HG03095 (cell line): ENCODE measurements around the gene CTSF.
"Not testable (repeated sequence)": the region's sequence is repeated elsewhere in the genome, so short reads cannot be mapped to it uniquely, and the experiment has no call there.

Experiments
- ATAC-seq: cut with Tn5 transposase; IDR thresholded peaks from one replicate; pipeline ENCODE4 v1.9.1; 2021; ENCODE audit warnings: moderate library complexity; ENCODE audit not compliant: unreplicated experiment

The CTSF gene

DNA sequence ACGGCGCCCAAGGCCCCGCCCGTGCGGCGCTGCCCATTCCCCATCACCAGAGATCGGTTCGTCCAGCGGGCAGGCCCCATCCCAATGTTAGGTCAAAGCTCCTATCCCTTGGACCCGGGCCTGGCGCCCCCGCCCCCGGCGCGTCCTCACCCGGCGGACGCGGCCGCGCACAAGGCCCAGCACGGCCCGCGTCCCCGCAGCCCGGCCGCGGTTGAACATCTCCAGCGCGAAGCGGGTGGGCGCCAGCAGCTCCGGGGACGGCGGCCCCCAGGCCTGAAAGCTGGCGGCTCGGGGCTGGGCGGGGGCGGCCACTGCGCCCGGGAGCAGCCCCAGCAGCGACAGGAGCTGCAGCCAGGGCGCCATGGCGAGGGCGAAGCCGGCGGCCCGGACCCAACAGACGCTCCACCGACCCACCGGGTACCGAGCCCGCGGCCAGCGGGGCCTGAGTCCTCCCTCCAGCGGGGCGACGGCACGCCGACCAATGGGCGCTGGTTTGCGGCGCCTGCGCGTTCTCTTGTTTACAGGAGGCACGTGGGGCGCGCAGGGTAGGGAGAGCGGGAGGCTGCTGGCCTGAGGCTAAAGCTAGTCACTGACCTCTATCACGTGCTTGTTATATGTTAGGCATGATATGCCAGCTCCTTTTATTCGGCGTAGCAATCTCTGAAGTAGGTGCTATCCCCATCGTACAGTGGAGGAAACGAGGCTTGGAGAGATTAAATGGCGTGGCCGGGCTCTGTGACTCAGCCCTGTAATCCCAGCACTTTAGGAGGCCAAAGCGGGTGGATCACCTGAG is at the start of gene CTSF:
Gene CTSF, minus strand, starts transcription at position 483 of the 793 bp plus-strand sequence. Its CDS starts 120 bp downstream, at position 363.
- ATAC-seq: no peak

DNA sequence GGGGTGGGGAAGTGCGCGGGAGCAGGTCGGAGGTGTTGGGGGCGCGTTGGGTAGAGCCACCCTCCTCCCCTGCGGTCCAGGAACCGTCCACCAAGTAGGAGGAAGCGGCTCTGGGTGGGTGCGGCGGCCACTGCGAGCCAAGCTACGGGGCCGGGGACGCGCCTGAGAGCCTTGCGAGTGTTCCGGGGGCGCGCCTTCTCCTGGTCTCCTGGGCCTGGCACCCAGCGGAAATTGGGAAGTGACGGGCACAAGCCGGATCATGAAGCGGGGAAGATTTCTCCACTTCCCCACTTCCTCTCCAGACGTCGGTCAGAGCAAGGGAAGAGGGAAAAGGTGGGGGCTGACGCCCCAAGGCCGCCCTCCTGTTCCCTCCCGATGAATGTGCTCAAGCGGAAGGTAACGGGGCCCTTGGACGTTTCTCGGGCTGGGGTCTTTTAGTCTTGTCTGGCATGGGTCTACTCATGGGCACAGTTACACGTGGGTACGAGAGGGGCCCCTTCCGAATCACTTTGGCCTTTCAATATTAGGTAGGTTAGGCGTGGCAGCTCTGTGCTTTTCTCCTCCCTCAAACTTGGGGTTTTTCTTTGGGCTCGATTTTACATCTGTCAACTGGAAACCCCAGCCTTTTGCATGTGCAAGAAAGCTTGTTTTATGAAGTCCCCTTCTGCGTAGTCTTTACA is 48.9 kb upstream of the CTSF start:
- ATAC-seq: no peak

DNA sequence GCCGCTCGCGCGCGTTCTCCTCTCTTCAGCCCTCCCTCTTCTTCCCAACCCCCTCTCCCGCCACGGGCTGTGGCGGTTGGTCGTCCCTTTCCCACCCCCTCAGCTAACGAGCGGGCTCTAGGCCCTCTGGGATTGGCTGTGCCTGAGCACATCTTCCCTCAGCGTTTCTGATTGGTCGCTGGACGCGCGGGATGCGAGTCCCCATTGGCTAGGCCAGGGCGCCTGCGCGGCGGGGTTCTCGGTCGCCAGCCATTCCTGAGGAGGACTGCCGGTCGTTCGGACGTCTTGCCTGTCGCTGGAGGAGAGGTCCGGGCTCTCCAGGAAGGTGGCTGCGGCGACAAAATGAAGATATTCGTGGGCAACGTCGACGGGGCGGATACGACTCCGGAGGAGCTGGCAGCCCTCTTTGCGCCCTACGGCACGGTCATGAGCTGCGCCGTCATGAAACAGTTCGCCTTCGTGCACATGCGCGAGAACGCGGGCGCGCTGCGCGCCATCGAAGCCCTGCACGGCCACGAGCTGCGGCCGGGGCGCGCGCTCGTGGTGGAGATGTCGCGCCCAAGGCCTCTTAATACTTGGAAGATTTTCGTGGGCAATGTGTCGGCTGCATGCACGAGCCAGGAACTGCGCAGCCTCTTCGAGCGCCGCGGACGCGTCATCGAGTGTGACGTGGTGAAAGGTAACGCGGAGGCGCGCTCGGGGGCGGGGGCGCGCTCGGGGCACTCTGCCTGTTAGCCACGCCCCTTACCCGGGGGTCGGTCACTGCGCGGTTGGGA is 48.2 kb upstream of the CTSF start, which contains the start of gene RBM14:
Gene RBM14, plus strand, starts transcription at position 252 of the 776 bp plus-strand sequence. Its CDS starts 91 bp downstream, at position 343.
- peak; percentile 78 for ATAC-seq

DNA sequence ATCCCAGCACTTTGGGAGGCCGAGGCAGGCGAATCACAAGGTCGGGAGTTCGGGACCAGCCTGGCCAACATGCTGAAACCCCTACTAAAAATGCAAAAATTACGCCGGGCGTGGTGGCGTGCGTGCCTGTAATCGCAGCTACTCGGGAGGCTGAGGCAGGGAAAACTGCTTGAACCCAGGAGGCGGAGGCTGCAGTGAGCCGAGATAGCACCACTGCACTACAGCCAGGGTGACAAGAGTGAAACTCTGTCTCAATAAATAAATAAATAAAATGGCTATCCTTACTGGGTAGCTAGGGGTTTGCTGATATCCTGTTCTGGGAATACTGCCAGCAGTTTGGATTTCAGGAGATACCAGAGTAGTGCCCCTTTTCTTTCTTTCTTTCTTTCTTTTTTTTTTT is 45.7 kb upstream of the CTSF start:
- no peak for ATAC-seq

DNA sequence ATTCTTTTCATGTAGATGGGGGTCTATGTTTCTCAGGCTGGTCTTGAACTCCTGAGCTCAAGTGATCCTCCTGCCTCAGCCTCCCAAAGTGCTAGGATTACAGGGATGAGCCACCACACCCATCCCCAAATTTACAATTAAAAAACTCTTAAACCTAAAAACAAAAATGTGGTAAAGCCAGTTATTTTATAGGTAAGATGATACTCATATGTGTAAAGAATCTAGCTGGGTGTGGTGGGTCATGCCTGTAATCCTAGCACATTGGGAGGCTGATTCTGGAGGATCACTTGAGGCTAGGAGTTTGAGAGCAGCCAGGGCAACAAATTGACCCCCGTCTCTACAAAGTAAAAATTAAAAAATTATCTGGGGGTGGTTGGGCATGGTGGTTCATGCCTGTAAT is 44.1 kb upstream of the CTSF start:
- ATAC-seq: no peak

DNA sequence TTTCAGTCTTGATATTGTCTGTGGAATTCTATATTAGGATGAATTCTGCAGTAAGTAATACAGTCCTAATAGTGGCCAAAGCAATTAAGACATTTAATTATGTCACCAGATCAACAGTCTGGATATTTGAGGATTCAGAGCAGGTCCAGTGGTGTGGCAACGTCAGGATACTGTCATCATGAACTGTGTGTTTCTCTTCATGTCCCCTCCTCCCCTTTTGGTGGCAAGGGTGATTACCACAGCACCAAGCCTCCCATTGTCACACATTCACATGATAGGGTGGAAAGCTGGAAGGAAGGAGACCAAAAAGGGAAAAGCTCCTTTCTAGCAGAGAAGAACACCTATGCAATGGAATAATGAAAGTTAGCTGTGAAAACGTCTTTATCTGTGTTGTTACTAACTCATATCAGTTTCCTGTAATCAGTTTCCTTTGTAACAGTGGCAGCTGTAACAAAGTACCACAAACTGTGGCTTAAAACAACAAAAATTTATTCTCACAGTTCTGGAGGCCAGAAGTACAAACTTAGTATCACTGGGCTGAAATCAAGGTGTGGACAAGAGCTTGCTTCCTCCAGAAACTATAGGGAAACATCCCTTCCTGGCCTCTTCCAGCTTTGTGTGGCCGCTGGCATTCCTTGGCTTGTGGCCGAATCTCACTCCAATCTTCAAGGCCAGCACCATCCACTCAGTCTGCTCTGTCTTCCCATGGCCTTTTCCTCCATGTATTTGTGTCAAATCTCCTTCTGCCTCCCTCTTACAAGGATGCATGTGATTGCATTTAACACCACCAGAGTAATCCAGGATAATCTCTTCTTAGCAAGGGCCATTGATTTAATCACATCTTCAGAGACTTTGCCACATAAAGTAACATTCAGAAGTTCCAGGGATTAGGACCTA is 41.6 kb upstream of the CTSF start:
- no peak for ATAC-seq

DNA sequence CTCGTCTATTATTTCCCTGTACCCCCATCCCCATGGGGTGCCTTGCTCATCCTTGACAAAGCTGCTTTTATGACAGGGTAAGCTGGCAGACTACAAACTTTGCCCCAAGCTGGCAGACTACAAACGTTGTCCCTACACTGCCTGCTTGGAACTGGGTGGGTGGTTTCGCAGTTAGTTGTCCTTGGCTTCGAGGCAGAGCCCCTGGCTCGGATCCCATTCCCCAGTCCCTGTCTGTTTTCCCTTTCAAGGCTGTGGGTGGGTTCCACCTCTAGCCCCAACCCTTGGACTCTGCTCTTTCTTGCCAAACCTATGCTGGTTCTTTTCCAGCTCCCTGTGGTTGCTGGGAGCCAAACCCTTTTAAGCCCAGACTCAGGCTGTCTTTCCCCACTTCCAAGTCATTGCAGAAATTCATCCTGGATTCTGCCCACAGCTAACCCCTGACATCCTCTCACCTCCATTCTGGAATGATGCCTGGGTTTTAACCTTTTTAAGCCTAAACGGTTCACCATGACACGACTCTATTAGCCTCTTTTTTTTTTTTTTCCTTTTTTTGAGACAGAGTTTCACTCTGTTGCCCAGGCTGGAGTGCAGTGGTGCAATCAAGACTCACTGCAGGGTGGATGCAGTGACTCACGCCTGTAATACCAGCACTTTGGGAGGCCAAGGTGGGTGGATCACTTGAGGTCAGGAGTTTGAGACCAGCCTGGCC is 38.9 kb upstream of the CTSF start:
- ATAC-seq: no peak

DNA sequence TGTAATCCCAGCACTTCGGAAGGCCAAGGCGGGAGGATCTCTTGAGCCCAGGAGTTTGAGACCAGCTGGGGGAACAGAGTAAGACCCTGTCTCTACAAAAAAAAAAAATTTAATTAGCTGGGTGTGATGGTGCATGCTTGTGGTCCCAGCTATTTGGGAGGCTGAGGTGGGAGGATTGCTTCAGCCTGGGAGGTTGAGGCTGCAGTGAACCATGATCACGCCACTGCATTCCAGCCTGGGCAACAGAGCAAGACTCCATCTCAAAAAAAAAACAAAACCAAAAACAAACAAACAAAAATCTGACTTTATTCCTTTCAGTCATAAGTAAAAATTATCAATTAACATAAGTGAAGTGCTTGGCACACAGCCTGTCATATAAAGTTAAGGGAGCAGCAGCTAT is 38.2 kb upstream of the CTSF start:
- not testable (repeated sequence) for ATAC-seq

DNA sequence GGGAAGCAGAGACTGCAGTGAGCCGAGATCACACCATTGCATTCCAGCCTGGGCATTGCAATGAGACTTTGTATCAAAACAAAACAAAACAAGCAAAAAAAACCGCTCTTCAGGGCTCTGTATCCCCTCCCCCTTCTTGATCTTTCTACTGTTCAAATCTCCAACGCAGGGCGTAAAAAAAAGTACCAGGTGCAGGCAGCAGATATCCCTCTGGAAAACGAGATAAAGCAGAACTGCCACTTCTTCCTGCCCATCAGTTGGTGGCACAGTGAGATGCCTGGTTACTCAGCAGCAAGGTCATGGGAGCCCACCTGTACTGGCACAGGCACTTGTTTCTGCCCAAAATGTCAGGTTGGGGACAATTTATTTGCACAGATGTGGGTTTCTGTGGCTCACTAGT is 35.7 kb upstream of the CTSF start:
- no peak for ATAC-seq

DNA sequence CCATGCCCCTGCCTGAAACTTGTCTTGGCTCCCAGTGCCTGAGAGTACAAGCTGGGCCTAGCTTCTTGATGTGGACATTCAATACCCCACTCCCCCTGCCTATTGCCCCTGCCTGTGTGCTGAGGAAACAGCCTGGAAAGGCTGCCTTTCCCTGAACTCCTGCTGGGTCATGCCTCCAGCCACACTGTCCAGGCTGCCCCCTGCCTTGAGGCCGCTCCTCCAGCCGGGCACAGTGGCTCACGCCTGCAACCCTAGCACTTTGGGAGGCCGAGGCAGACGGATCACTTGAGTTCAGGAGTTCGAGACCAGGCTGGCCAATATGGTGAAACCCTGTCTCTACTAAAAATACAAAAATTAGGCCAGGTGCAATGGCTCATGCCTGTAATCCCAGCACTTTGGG is 34.7 kb upstream of the CTSF start:
- ATAC-seq: no peak

DNA sequence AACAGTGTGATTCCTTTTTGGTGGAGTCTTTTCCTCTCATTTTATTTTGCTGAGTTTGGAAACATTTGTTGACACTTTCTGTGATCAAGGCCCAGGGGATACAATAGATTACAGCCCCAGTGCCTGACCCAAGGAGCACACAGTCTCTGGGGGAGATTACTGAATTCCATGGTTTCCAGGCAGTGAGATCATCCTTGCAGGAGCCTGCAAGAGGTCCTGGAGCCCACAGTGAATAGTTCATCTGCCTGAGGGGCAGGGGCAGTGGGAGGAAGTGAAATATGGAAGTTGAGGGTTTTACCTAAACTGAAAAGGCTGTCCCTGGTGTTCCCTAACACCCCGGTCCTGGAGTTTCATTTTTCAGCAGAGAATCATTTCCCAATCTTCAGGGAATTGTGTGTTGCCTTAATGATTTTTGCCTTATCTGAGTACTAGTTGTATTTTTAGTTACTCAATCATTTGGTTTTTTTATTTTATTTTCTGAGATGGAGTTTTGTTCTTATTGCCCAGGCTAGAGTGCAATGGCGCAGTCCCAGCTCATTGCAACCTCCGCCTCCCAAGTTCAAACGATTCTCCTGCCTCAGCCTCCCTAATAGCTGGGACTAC is 32.3 kb upstream of the CTSF start:
- no peak for ATAC-seq

DNA sequence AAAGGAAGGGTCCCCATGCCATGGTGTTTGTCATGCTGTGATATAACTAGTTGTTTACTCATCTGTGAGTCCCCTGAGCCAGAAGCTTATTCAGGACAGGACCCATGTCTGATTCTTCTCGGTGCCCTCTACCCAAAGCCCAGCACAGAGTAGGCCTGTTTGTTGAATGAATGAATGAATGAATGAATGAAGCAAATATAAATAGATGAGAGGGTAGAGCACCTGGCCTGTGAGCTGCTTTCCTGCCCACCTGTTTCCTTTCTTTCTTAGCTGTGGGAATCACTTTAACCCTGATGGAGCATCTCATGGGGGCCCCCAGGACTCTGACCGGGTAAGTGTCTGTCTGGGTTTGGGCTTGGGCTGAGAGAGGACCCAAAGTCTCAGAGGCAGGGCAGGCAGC is 31.8 kb upstream of the CTSF start:
- ATAC-seq: no peak

DNA sequence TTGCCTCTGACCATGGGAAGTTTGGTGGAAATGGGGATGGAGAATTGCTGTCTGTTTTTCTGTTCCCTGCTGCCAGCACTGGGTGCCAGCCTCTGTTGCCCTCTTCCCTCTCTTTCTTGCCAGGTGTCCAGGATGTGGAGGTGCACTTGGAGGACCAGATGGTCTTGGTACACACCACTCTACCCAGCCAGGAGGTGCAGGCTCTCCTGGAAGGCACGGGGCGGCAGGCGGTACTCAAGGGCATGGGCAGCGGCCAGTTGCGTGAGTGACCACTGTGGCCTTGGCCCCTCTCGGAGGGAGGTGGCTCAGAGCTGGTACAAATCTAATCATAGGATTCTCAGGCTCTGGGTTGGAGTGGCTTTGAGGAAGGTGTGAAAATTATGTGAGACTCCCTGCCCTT is 30.6 kb upstream of the CTSF start:
- no peak for ATAC-seq

DNA sequence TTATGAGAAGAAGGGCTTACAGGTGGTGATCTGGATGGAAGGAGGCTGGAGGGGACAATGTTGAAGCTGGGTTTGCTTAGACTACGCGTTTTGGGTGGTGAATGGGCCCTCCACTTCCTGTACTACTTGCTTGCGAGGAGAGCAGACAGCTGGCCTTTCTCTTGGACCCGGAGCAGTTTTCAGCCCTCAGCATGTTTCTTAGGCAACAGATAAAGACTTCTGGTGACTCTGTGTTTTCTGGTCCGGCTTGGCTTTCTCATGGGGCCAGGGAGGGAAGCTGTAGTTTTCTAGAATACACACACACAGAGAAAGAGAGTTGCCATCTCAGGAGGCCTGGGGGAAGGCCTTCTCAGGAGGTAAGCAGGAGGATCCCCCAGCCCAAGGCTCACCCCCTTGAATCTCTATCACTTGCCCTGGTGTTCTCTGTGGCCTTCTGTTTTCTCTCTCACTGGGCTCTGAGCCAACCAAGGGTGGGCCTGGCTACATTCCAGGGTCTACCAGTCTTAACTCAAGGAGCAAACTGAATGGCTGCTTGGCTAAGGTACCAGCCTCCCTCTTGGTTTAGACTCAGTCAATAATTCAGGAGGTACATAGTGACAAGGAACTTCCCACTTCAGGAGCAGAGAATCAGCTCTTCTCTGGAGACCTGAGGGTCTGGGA is 27.0 kb upstream of the CTSF start:
- ATAC-seq: no peak

DNA sequence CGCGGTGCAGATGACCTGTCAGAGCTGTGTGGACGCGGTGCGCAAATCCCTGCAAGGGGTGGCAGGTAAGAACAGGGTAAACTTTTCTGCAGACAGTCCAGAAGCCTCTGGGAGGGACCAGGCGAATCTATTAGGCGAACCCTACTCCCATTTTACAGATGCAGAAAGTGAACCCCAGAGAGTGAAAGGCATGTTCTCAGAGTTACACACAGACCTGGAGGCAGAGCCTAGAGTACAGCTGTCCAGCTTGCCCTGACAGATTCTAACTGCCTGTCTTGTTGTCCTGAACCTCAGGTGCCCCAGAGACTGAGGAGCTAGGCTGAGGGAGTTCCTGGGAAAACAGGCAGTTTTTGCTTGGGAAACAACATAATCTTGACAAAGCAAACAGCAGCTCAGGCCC is 25.2 kb upstream of the CTSF start:
- no peak for ATAC-seq

DNA sequence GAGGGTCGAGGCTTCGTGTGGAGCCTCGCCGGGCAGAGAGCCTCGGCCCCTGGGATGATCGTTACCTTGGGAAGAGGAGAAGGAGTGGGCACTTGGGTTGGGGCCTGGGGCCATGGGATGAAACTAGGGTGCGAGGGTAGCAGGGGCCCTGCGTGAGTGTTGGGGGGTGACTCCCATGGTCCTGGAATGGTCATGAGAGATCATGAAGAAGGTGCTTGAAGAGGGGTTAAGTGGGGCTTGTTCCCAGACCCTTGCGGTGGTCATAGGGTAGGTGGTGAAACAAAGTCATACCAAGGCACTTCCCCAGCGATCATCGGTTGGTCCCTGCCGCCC is 24.9 kb upstream of the CTSF start:
- no peak for ATAC-seq

DNA sequence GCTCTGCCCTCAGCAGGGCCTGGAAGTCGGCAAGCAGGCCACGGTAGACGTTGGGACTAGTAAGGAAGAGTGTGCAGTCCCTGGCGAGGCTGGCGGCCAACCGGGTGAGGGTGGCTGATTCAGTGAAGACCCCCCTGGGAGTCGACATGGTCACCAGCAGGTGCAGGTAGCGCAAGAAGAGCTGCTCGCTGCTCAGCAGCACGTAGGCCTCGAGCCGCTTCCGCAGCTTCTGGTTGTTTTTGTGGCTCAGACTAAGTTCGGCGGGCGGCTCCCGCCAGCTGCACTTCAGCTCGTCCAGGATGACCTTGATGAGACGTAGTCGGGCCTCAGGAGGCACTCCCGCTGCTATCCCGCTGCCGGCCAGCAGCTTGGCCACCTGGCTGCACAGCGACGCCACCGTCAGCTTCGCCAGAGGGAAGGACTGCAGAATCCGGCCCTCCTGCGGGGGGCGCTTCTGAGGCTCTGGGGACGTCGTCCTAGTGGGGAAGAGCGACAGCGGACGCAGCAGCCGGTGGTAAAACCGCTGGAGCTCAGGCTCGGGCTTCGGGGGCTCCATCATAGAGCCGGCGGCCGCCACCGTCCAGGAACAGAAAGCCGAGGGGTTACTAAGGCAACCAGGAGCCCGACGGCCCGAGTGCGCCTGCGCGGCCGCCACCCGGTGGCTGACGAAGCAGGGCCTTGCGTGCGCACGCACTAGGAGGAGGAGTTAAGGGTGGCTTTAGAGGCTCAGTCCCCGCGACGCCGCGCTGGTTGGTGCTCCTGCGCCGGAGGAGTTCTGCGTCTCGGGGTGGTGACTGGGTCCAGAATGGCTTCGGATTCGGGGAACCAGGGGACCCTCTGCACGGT is 24.3 kb upstream of the CTSF start, which contains the start of the genes CCDC87 and CCS:
Gene CCDC87, minus strand, starts transcription at position 607 of the 846 bp plus-strand sequence. Its CDS starts 48 bp downstream, at position 559.
Gene CCS, plus strand, starts transcription at position 729 of the 846 bp plus-strand sequence. Its CDS starts 77 bp downstream, at position 806.
- ATAC-seq: peak; percentile 79

DNA sequence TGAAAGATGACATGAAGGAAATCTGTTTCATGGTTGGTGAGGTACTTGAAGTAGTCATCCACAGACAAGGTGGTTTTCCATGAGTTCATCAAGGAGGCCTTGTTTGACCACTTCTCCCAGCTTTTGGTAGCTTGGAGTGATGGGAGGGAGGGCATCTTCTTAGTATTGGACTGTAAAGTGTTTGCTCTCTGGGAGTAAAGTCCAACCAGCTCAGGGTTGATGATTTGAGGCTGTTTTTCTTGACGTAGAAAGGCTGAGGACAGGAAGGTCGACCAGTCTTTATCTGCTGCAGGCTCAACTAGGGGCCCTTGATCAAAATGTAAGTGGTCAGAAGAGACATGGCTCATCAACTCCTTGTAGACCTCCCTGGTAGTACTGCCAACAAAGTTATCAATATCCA is 22.8 kb upstream of the CTSF start:
- no peak for ATAC-seq
